ENCODE data around the gene CENATAC. TPM values are rescaled to one million over a fixed set of nuclear protein-coding genes. Genes with fewer than 3 reads are reported as not detected.

Gene CENATAC
- total and polyA plus RNA-seq, 2 experiments from 2014 or later: 31.7 to 34.5 TPM

DNA sequence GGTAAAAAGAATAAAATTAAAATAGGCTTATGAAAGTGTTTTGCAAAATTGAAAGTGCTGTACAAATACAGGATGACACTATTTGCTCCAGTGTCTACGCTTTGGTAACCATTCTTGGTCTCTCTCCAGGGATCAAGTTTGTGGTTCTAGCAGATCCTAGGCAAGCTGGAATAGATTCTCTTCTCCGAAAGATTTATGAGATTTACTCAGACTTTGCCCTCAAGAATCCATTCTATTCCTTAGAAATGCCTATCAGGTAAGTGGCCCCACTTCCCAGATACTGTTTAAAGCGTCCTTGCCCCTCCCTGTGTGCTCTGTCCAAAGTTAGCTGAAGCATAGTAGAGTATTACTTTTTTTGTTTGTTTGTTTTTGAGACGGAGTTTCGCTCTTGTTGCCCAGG, 23.7 kb downstream of the CENATAC start:
- no peak for DNase-seq (ENCODE audit: low spot score)
- no peak overlapping the region for H3K27ac ChIP-seq (ENCODE audit: low read depth)
- no peak overlapping the region for H3K4me3 Mint-ChIP-seq
- peaks cover 44% of the 10 kb centered on the region for H3F3A ChIP-seq (replicated peaks; ENCODE audit: low read depth)
- H4K20me1 ChIP-seq (replicated peaks; ENCODE audit: insufficient read depth): peaks cover 21% of the 10 kb centered on the region
- TF ChIP-seq STAT1 (IDR thresholded peaks at IDR 0.05; ENCODE audit: unreplicated experiment): no peak
- TF ChIP-seq EZH2 (IDR thresholded peaks at IDR 0.05; ENCODE audit: low read depth, unreplicated experiment): no peak
- TF ChIP-seq CREB1 (CRISPR knock-in tag; IDR thresholded peaks at IDR 0.05; ENCODE audit: low read depth): no peak
- TF ChIP-seq EZH2phosphoT487 (IDR thresholded peaks at IDR 0.05; ENCODE audit: unreplicated experiment): no peak
- no peak for TF ChIP-seq POLR2AphosphoS5 (IDR thresholded peaks at IDR 0.05; ENCODE audit: low read depth)
- no peak for TF ChIP-seq ZNF331 (CRISPR knock-in tag; IDR thresholded peaks at IDR 0.05; ENCODE audit: low read depth)
- peaks cover 44% of the 10 kb centered on the region for H3K36me3 ChIP-seq (ENCODE audit: insufficient read depth)
- H3K79me2 ChIP-seq (replicated peaks; ENCODE audit: insufficient read depth): peaks cover 49% of the 10 kb centered on the region
- H3K27me3 Mint-ChIP-seq (ENCODE audit: insufficient read depth, low read depth, poor library complexity): peaks cover 10% of the 10 kb centered on the region
- no peak overlapping the region for H3K27ac Mint-ChIP-seq
- no peak overlapping the region for H3K4me2 ChIP-seq
- peaks cover 10% of the 10 kb centered on the region for H3K4me1 Mint-ChIP-seq
- H3K4me1 ChIP-seq (ENCODE audit: insufficient read depth): peaks cover 19% of the 10 kb centered on the region; the same call in 1 of the 2 replicates
- H2AFZ ChIP-seq: no peak overlapping the region
- no peaks in the 10 kb centered on the region for H3K27me3 ChIP-seq (ENCODE audit: insufficient read depth)
- ATAC-seq: no peak
- no peak overlapping the region for H3K4me3 ChIP-seq
- H3K9me3 Mint-ChIP-seq: peaks cover 3% of the 10 kb centered on the region; the same call in 1 of the 3 replicates
- peaks cover 69% of the 10 kb centered on the region for H3K36me3 Mint-ChIP-seq (ENCODE audit: low read depth)
- H3K9me2 ChIP-seq (ENCODE audit: insufficient read depth): no peaks in the 10 kb centered on the region

DNA sequence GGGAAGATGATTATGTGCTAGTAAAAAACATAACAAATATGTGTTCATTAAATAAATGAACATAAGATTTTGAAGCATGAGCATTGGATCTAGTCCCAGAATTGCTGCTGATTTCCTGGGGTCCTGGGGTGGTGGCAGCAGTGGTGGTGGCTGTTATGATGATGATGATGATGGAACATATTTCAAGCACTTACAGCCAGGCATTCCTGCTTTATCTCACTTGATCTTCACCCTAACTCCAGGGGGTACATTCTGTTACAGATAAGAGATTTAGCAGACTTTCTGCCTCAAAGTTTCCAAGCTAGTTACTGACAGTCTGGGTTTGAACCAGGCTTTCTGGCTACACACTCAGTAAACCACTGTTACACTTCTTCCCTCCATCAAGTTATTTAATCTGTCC, 25.8 kb downstream of the CENATAC start:
- H3K36me3 ChIP-seq (ENCODE audit: insufficient read depth): peaks cover 34% of the 10 kb centered on the region
- no peaks in the 10 kb centered on the region for H3K9me2 ChIP-seq (ENCODE audit: insufficient read depth)
- H4K20me1 ChIP-seq (replicated peaks; ENCODE audit: insufficient read depth): peaks cover 15% of the 10 kb centered on the region
- H3K4me3 ChIP-seq: no peak overlapping the region
- no peak overlapping the region for H3K27ac ChIP-seq (ENCODE audit: low read depth)
- peaks cover 12% of the 10 kb centered on the region; the same call in 1 of the 2 replicates for H3K4me1 ChIP-seq (ENCODE audit: insufficient read depth)
- H3K27me3 ChIP-seq (ENCODE audit: insufficient read depth): no peaks in the 10 kb centered on the region
- Mint-ChIP-seq H3K4me1 (peaks cover 25% of the 10 kb centered on the region), H3K27ac (no peak overlapping the region), H3K36me3 (ENCODE audit: low read depth) (peaks cover 71% of the 10 kb centered on the region), H3K4me3 (no peak overlapping the region; the same call in 2 of the 3 replicates), H3K27me3 (ENCODE audit: insufficient read depth, low read depth, poor library complexity) (peaks cover 17% of the 10 kb centered on the region), H3K9me3 (no peaks in the 10 kb centered on the region; the same call in 2 of the 3 replicates)
- H2AFZ ChIP-seq: no peak overlapping the region
- peaks cover 35% of the 10 kb centered on the region for H3K79me2 ChIP-seq (replicated peaks; ENCODE audit: insufficient read depth)
- peaks cover 32% of the 10 kb centered on the region for H3F3A ChIP-seq (replicated peaks; ENCODE audit: low read depth)
- DNase-seq (ENCODE audit: low spot score) (no peak), ATAC-seq (no peak)
- H3K4me2 ChIP-seq: no peak overlapping the region
- TF ChIP-seq, protein P1, sequence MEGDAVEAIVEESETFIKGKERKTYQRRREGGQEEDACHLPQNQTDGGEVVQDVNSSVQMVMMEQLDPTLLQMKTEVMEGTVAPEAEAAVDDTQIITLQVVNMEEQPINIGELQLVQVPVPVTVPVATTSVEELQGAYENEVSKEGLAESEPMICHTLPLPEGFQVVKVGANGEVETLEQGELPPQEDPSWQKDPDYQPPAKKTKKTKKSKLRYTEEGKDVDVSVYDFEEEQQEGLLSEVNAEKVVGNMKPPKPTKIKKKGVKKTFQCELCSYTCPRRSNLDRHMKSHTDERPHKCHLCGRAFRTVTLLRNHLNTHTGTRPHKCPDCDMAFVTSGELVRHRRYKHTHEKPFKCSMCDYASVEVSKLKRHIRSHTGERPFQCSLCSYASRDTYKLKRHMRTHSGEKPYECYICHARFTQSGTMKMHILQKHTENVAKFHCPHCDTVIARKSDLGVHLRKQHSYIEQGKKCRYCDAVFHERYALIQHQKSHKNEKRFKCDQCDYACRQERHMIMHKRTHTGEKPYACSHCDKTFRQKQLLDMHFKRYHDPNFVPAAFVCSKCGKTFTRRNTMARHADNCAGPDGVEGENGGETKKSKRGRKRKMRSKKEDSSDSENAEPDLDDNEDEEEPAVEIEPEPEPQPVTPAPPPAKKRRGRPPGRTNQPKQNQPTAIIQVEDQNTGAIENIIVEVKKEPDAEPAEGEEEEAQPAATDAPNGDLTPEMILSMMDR (conservative IDR thresholded peaks at IDR 0.05; ENCODE audit: low read depth in 2 of 2): no peak
- TF ChIP-seq ZNF331 (CRISPR knock-in tag; IDR thresholded peaks at IDR 0.05; ENCODE audit: low read depth) (no peak), POLR2AphosphoS5 (IDR thresholded peaks at IDR 0.05; ENCODE audit: low read depth) (no peak), CREB1 (CRISPR knock-in tag; IDR thresholded peaks at IDR 0.05; ENCODE audit: low read depth) (no peak), NANOG (IDR thresholded peaks at IDR 0.05; ENCODE audit: borderline replicate concordance) (no peak), STAT1 (IDR thresholded peaks at IDR 0.05; ENCODE audit: unreplicated experiment) (no peak), EZH2 (IDR thresholded peaks at IDR 0.05; ENCODE audit: low read depth, unreplicated experiment) (no peak), JUNB (IDR thresholded peaks at IDR 0.05; ENCODE audit: unreplicated experiment) (no peak), EZH2phosphoT487 (IDR thresholded peaks at IDR 0.05; ENCODE audit: unreplicated experiment) (no peak)
- TF ChIP-seq, protein P2, sequence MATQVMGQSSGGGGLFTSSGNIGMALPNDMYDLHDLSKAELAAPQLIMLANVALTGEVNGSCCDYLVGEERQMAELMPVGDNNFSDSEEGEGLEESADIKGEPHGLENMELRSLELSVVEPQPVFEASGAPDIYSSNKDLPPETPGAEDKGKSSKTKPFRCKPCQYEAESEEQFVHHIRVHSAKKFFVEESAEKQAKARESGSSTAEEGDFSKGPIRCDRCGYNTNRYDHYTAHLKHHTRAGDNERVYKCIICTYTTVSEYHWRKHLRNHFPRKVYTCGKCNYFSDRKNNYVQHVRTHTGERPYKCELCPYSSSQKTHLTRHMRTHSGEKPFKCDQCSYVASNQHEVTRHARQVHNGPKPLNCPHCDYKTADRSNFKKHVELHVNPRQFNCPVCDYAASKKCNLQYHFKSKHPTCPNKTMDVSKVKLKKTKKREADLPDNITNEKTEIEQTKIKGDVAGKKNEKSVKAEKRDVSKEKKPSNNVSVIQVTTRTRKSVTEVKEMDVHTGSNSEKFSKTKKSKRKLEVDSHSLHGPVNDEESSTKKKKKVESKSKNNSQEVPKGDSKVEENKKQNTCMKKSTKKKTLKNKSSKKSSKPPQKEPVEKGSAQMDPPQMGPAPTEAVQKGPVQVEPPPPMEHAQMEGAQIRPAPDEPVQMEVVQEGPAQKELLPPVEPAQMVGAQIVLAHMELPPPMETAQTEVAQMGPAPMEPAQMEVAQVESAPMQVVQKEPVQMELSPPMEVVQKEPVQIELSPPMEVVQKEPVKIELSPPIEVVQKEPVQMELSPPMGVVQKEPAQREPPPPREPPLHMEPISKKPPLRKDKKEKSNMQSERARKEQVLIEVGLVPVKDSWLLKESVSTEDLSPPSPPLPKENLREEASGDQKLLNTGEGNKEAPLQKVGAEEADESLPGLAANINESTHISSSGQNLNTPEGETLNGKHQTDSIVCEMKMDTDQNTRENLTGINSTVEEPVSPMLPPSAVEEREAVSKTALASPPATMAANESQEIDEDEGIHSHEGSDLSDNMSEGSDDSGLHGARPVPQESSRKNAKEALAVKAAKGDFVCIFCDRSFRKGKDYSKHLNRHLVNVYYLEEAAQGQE (IDR thresholded peaks at IDR 0.05; ENCODE audit: unreplicated experiment): no peak
- TF ChIP-seq, protein P3, sequence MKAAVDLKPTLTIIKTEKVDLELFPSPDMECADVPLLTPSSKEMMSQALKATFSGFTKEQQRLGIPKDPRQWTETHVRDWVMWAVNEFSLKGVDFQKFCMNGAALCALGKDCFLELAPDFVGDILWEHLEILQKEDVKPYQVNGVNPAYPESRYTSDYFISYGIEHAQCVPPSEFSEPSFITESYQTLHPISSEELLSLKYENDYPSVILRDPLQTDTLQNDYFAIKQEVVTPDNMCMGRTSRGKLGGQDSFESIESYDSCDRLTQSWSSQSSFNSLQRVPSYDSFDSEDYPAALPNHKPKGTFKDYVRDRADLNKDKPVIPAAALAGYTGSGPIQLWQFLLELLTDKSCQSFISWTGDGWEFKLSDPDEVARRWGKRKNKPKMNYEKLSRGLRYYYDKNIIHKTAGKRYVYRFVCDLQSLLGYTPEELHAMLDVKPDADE (IDR thresholded peaks at IDR 0.05): no peak

Measured in GM23338 (cell line).